ENCODE data around the gene UMPS. TPM values are rescaled to one million over a fixed set of nuclear protein-coding genes. Genes with fewer than 3 reads are reported as not detected.

The UMPS gene
- total RNA-seq, 4 donors from 2014 or later = 11.6 to 33.5 (median 29.2) TPM

DNA sequence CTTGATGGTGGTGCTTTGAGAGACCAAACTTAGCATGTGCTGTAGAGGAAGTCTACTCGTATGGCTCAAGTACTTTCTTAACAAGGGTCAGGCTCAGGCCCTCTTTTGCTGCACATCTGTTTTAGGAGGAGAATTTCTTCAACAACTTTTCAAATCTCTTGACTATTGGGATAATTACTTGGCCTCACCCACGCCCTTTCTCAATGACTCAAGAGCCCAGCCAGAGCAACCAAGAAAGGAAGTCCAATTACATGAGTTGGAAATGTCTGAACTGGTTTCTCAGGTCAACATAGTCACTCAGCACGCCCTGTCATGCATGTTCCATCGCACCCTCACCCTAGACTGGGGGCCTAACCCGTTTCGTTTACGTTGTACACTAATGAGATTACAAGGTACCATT lies 44.8 kb upstream of the UMPS start:
- WGBS, 2 donors = 44 to 54% methylated on average over 6 to 7 of the region's 7 CpGs
- peaks cover 7 to 25% (median 7%) of the 10 kb centered on the region in 3 donors for H3K4me1 ChIP-seq
- H3K27ac ChIP-seq = peak overlapping the region; percentile 56 to 84 (median 64)
- no peaks in the 10 kb centered on the region for H3K36me3 ChIP-seq
- TF ChIP-seq CTCF (IDR thresholded peaks at IDR 0.05) (no peak), POLR2A (IDR thresholded peaks at IDR 0.05) (no peak)
- no peaks in the 10 kb centered on the region for H3K27me3 ChIP-seq
- no peak for DNase-seq
- H3K4me3 ChIP-seq = no peak overlapping the region
- no peaks in the 10 kb centered on the region for H3K9me3 ChIP-seq
- intact Hi-C loops (cut with DNase I) = no loop called here

DNA sequence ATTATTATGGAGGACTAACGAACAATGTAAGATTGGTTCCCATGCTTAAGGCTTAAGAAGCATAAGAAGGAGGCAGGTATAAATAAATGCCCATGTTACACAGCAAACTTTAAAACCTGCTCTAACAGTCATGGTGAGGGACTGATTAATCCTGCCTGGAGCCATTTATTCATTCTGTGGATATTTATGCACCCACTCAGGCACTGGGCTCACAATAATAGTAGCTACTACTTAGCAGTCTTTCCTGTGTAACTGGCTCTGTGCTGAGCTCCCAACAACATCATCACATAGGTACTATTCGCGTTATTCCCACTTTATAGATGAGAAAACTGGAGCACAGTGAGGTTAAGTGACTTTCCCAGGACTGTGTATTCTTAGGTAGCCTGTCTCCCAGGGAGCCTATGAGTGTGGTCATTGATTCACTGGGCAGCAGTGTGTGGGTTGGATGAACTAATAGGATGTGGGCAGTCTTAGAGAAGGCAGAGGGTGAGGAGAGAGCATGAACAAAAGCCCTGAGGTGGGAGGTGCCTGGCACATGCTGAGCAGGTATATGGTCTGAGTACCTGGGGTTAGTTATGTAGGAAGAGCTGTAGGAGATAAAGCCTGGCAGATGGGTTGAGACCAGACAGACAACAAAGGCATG lies 44.1 kb upstream of the UMPS start:
- Histone ChIP-seq H3K9me3 (no peaks in the 10 kb centered on the region), H3K4me1 (peaks cover 7 to 25% (median 7%) of the 10 kb centered on the region in 3 donors), H3K27ac (peak overlapping the region; percentile 56 to 84 (median 62)), H3K4me3 (no peak overlapping the region), H3K36me3 (no peaks in the 10 kb centered on the region), H3K27me3 (no peaks in the 10 kb centered on the region)
- 70 to 77% methylated on average over 3 of the region's 3 CpGs for WGBS, 2 donors
- no peak for DNase-seq
- no peak for TF ChIP-seq POLR2A (IDR thresholded peaks at IDR 0.05)
- TF ChIP-seq CTCF (IDR thresholded peaks at IDR 0.05) = no peak
- intact Hi-C loops (cut with DNase I) = no loop called here

- no peak for TF ChIP-seq POLR2A (IDR thresholded peaks at IDR 0.05)
- peak; percentile 51 to 89 (median 86) for TF ChIP-seq CTCF (IDR thresholded peaks at IDR 0.05)
- Histone ChIP-seq H3K9me3 (no peaks in the 10 kb centered on the region), H3K36me3 (no peaks in the 10 kb centered on the region), H3K4me3 (no peak overlapping the region), H3K27me3 (no peaks in the 10 kb centered on the region), H3K27ac (no peak overlapping the region), H3K4me1 (peaks cover 7 to 25% (median 7%) of the 10 kb centered on the region in 3 donors)
- no peak for DNase-seq
- intact Hi-C loops (cut with DNase I) = loop anchor here (2.0 kb wide), 1 partner anchor 124 kb away; no protein-coding TSS in a partner anchor
- 15 to 23% methylated on average over 11 of the region's 11 CpGs for WGBS, 2 donors
Observed at GRCh38 chr3:124688581-124689454, 41.4 kb upstream of the UMPS start.

- intact Hi-C loops (cut with DNase I) = no loop called here
Observed at GRCh38 chr3:124691599-124691998, 38.7 kb upstream of the UMPS start.

More at GRCh38 chr3:124691599-124691998, 38.7 kb upstream of the UMPS start:
- no peak for TF ChIP-seq POLR2A (IDR thresholded peaks at IDR 0.05)
- TF ChIP-seq CTCF (IDR thresholded peaks at IDR 0.05) = no peak
- peaks cover 0 to 3% (median 0%) of the 10 kb centered on the region in 3 donors for H3K4me1 ChIP-seq
- H3K27ac ChIP-seq = no peak overlapping the region
- 55 to 75% methylated on average over 2 to 3 of the region's 3 CpGs for WGBS, 2 donors
- H3K36me3 ChIP-seq = no peaks in the 10 kb centered on the region
- peaks cover 0 to 4% (median 0%) of the 10 kb centered on the region in 4 donors for H3K27me3 ChIP-seq
- H3K9me3 ChIP-seq = no peaks in the 10 kb centered on the region
- no peak for DNase-seq
- H3K4me3 ChIP-seq = no peak overlapping the region

Data from esophagus squamous epithelium (tissue), 5 donors.